Liver (tissue), 9 donors: ENCODE data around the gene ANKRD42. TPM values are rescaled to one million over a fixed set of nuclear protein-coding genes. Genes with fewer than 3 reads are reported as not detected.

Source experiments
- DNase-seq: peaks from one replicate; pipeline ENCODE4 v3.0.0-alpha.2; 2017; ENCODE audit warnings: low spot score
- H3K27ac ChIP-seq, 2 donors: one replicate each; pipeline ENCODE4 v1.7.0; 2013; ENCODE audit warnings: inconsistent platforms in 2 of 2, low read length in 2 of 2, control low read depth in 1 of 2, low read depth in 1 of 2, mild to moderate bottlenecking in 1 of 2
- H3K27me3 ChIP-seq, 4 donors: one replicate each; pipeline versions ENCODE4 v1.6.1 to v1.7.0; 2013; ENCODE audit warnings: low read length in 3 of 4, inconsistent platforms in 1 of 4, mild to moderate bottlenecking in 1 of 4, moderate library complexity in 1 of 4; ENCODE audit not compliant: control insufficient read depth in 4 of 4, insufficient read depth in 4 of 4
- H3K36me3 ChIP-seq, 4 donors: one replicate each; pipeline versions ENCODE4 v1.6.1 to v1.7.0; 2013; ENCODE audit warnings: low read length in 3 of 4, mild to moderate bottlenecking in 3 of 4, low read depth in 1 of 4, moderate library complexity in 1 of 4; ENCODE audit not compliant: control insufficient read depth in 4 of 4, insufficient read depth in 3 of 4
- H3K4me1 ChIP-seq, 4 donors: one replicate each; pipeline versions ENCODE4 v1.6.1 to v1.7.0; 2013; ENCODE audit warnings: low read length in 3 of 4, mild to moderate bottlenecking in 3 of 4, moderate library complexity in 1 of 4; ENCODE audit not compliant: control insufficient read depth in 4 of 4, insufficient read depth in 4 of 4
- H3K4me3 ChIP-seq, 3 donors: one replicate each; pipeline versions ENCODE4 v1.6.1 to v1.7.0; 2013; ENCODE audit warnings: low read length in 3 of 3, control low read depth in 1 of 3, low read depth in 1 of 3, mild to moderate bottlenecking in 1 of 3
- H3K9ac ChIP-seq, 2 donors: one replicate each; pipeline ENCODE4 v1.7.0; 2013; ENCODE audit warnings: low read length in 2 of 2, mild to moderate bottlenecking in 2 of 2, moderate library complexity in 2 of 2, control low read depth in 1 of 2, low read depth in 1 of 2
- H3K9me3 ChIP-seq, 4 donors: one replicate each; pipeline versions ENCODE4 v1.6.1 to v1.7.0; 2013; ENCODE audit warnings: low read length in 3 of 4; ENCODE audit not compliant: control insufficient read depth in 4 of 4
- EGR1 ChIP-seq, 2 donors: IDR thresholded peaks; 2 replicates each; pipeline ENCODE4 v1.6.1; 2016 to 2018; ENCODE audit warnings: antibody characterized with exemption in 2 of 2, low read depth in 2 of 2
- FOXA1 ChIP-seq: IDR thresholded peaks from 2 replicates; pipeline ENCODE4 v1.6.1; 2016; ENCODE audit warnings: antibody characterized with exemption
- FOXA2 ChIP-seq: IDR thresholded peaks from 2 replicates; pipeline ENCODE4 v1.6.1; 2016; ENCODE audit warnings: antibody characterized with exemption
- GABPA ChIP-seq, 2 donors: IDR thresholded peaks in 1 of 2; conservative IDR thresholded peaks in 1 of 2; 2 replicates each; pipeline ENCODE4 v1.6.1; 2016; ENCODE audit warnings: antibody characterized with exemption in 2 of 2, mild to moderate bottlenecking in 1 of 2, moderate library complexity in 1 of 2
- HNF4A ChIP-seq, 2 donors: conservative IDR thresholded peaks; 2 replicates each; pipeline ENCODE4 v1.6.1; 2016; ENCODE audit warnings: antibody characterized with exemption in 2 of 2, mild to moderate bottlenecking in 2 of 2
- HNF4G ChIP-seq: IDR thresholded peaks from 2 replicates; pipeline ENCODE4 v1.6.1; 2016; ENCODE audit warnings: antibody characterized with exemption
- JUND ChIP-seq, 2 donors: IDR thresholded peaks; 2 replicates each; pipeline ENCODE4 v1.6.1; 2016; ENCODE audit warnings: antibody characterized with exemption in 2 of 2
- NR2F2 ChIP-seq: IDR thresholded peaks from 2 replicates; pipeline ENCODE4 v1.6.1; 2016; ENCODE audit warnings: antibody characterized with exemption
- RAD21 ChIP-seq, 2 donors: IDR thresholded peaks; 2 replicates each; pipeline ENCODE4 v1.6.1; 2016; ENCODE audit warnings: antibody characterized with exemption in 2 of 2, mild to moderate bottlenecking in 2 of 2
- RXRA ChIP-seq, 2 donors: IDR thresholded peaks; 2 replicates each; pipeline ENCODE4 v1.6.1; 2017 to 2018; ENCODE audit warnings: antibody characterized with exemption in 2 of 2, mild to moderate bottlenecking in 1 of 2
- SP1 ChIP-seq: IDR thresholded peaks from 2 replicates; pipeline ENCODE4 v1.6.1; 2018; ENCODE audit warnings: antibody characterized with exemption, mild to moderate bottlenecking
- TAF1 ChIP-seq: conservative IDR thresholded peaks from 2 replicates; pipeline ENCODE4 v1.6.1; 2016; ENCODE audit warnings: antibody characterized with exemption, mild to moderate bottlenecking
- YY1 ChIP-seq: IDR thresholded peaks from 2 replicates; pipeline ENCODE4 v1.6.1; 2016; ENCODE audit warnings: antibody characterized with exemption, mild to moderate bottlenecking
- WGBS: extraction: QIAGEN DNeasy Blood & Tissue Kit; methylation state at CpG from one replicate; pipeline ENCODE4 v1.1.7; 2013; 5-methylcytosine and 5-hydroxymethylcytosine counted together
- polyA plus RNA-seq, 2 donors: library from polyadenylated mRNA; stranded (reverse) in 1 of 2; unstranded in 1 of 2; fragments of 200-250 nt in 1 of 2; fragments of >200 nt in 1 of 2; fragmentation: Nextera tagmentation in 1 of 2; extraction: Ambion mirVana in 1 of 2; gene quantifications; one replicate each; pipeline versions ENCODE4 v1.2.1 to v1.2.3, GENCODE V29; 2013 to 2015
- total RNA-seq, 2 donors: library from RNA; depleted of rRNA; stranded (reverse); fragments of >200 nt; gene quantifications; one replicate each; pipeline ENCODE4 v1.2.3, GENCODE V29; 2014
- TF ChIP-seq, protein P1 (sequence below): IDR thresholded peaks from 2 replicates; pipeline ENCODE4 v1.6.1; 2016; ENCODE audit warnings: antibody characterized with exemption
- TF ChIP-seq, protein P2 (sequence below): fragments of 150-350 bp; IDR thresholded peaks from 2 replicates; pipeline ENCODE4 v1.5.1; 2017; ENCODE audit warnings: improper control_type of control experiment, low read depth, low read length; ENCODE audit not compliant: missing input control
- TF ChIP-seq, protein P3 (sequence below): IDR thresholded peaks from 2 replicates; pipeline ENCODE4 v1.6.1; 2016; ENCODE audit warnings: antibody characterized with exemption
- TF ChIP-seq, protein P4 (sequence below): IDR thresholded peaks from 2 replicates; pipeline ENCODE4 v1.6.1; 2016; ENCODE audit warnings: antibody characterized with exemption
- TF ChIP-seq, protein P5 (sequence below): IDR thresholded peaks from 2 replicates; pipeline ENCODE4 v1.6.1; 2016; ENCODE audit warnings: antibody characterized with exemption, mild to moderate bottlenecking
- donor health status: healthy.
- donor health status: healthy.
- donor health status: healthy.
- donor health status: healthy.
- donor health status: healthy.

ANKRD42 gene
- total and polyA plus RNA-seq, 4 donors, result 2.0 to 4.9 (median 2.4) TPM

DNA sequence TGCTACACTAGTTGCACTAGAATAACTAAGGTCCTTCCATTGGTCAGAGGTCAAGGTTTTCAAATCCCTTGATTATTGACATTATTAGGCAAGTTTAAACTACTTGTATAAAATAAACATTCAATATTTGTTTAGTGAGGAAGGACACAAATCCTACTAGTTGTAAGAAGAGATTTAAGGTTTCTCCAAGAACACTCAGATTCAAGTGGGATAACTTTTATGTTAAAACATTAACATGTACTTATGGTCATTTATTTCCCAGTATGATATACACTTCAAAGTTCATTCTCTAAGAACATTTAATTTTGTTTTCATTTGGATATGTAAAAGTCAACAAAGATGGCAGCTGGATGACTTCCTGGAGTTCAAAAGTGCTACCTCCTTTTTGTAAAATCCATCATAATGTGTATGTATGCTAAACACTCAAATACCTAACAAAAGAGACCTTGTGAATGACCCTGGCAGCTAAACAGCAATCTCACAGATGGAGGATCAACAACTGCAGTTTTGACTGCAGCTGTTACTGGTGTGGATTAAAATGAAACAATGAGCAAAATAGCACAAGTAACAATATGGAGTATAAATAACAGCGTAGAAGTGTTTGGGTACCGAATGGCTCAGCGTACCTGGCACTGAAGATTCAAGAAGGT, 91.1 kb downstream of the ANKRD42 start (continued):
- TF ChIP-seq RXRA (IDR thresholded peaks at IDR 0.05) (peak; percentile 25 to 31), FOXA1 (no peak), JUND (IDR thresholded peaks at IDR 0.05) (peak in 1 of 2 donors; percentile 42)
- TF ChIP-seq, protein P1, sequence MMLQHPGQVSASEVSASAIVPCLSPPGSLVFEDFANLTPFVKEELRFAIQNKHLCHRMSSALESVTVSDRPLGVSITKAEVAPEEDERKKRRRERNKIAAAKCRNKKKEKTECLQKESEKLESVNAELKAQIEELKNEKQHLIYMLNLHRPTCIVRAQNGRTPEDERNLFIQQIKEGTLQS, result no peak

DNA sequence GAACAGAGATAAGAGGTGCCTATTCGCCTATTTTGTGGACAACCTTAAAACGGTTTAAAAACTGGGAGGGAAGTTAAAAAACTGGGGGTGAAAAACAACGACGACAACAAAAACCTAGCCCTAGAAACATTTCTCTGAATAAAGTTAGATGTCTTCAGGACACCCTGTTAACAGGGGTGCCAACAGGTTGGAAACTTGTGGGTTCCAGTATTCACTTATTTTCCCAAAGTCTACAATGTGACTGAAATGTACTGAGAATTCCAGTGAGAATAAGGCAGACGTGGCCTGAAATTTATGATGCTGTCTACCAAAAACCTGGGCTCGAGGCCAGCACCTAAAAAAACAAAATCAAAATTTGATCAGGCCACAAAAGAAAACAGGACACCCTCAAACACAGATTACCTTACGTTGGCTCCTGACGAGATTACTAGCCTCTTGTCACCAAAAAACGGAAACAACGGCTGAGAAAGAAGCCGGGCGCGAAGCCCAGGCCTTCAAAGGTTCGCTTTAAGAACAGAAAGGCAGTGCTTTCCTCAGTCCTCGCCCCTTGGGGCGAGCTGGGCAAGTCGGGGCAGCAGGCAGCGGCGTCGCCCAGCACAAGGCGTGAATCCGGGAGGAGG, 91.7 kb downstream of the ANKRD42 start:
- H3K4me3 ChIP-seq, result peak overlapping the region; percentile 83 to 94 (median 94)
- no peaks in the 10 kb centered on the region for H3K36me3 ChIP-seq
- H3K27ac ChIP-seq, result peak overlapping the region; percentile 98 to 99
- DNase-seq, result no peak
- no peaks in the 10 kb centered on the region for H3K27me3 ChIP-seq
- WGBS, result 1% methylated on average over 22 of the region's 22 CpGs
- peak overlapping the region; percentile 71 to 91 for H3K9ac ChIP-seq
- H3K9me3 ChIP-seq, result no peaks in the 10 kb centered on the region
- TF ChIP-seq HNF4A (conservative IDR thresholded peaks at IDR 0.05) (no peak), GABPA (IDR thresholded peaks at IDR 0.05 in 1 of 2, conservative IDR thresholded peaks at IDR 0.05 in 1 of 2) (no peak), FOXA1 (no peak), HNF4G (no peak), EGR1 (IDR thresholded peaks at IDR 0.05; ENCODE audit: low read depth in 2 of 2) (no peak), SP1 (no peak), YY1 (no peak), RAD21 (IDR thresholded peaks at IDR 0.05) (no peak), JUND (IDR thresholded peaks at IDR 0.05) (no peak), RXRA (IDR thresholded peaks at IDR 0.05) (no peak), TAF1 (no peak), NR2F2 (no peak), FOXA2 (no peak)
- TF ChIP-seq, protein P2, sequence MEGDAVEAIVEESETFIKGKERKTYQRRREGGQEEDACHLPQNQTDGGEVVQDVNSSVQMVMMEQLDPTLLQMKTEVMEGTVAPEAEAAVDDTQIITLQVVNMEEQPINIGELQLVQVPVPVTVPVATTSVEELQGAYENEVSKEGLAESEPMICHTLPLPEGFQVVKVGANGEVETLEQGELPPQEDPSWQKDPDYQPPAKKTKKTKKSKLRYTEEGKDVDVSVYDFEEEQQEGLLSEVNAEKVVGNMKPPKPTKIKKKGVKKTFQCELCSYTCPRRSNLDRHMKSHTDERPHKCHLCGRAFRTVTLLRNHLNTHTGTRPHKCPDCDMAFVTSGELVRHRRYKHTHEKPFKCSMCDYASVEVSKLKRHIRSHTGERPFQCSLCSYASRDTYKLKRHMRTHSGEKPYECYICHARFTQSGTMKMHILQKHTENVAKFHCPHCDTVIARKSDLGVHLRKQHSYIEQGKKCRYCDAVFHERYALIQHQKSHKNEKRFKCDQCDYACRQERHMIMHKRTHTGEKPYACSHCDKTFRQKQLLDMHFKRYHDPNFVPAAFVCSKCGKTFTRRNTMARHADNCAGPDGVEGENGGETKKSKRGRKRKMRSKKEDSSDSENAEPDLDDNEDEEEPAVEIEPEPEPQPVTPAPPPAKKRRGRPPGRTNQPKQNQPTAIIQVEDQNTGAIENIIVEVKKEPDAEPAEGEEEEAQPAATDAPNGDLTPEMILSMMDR, result no peak
- TF ChIP-seq, protein P3, sequence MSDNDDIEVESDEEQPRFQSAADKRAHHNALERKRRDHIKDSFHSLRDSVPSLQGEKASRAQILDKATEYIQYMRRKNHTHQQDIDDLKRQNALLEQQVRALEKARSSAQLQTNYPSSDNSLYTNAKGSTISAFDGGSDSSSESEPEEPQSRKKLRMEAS, result no peak
- TF ChIP-seq, protein P4, sequence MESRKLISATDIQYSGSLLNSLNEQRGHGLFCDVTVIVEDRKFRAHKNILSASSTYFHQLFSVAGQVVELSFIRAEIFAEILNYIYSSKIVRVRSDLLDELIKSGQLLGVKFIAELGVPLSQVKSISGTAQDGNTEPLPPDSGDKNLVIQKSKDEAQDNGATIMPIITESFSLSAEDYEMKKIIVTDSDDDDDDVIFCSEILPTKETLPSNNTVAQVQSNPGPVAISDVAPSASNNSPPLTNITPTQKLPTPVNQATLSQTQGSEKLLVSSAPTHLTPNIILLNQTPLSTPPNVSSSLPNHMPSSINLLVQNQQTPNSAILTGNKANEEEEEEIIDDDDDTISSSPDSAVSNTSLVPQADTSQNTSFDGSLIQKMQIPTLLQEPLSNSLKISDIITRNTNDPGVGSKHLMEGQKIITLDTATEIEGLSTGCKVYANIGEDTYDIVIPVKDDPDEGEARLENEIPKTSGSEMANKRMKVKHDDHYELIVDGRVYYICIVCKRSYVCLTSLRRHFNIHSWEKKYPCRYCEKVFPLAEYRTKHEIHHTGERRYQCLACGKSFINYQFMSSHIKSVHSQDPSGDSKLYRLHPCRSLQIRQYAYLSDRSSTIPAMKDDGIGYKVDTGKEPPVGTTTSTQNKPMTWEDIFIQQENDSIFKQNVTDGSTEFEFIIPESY, result no peak
- TF ChIP-seq, protein P5, sequence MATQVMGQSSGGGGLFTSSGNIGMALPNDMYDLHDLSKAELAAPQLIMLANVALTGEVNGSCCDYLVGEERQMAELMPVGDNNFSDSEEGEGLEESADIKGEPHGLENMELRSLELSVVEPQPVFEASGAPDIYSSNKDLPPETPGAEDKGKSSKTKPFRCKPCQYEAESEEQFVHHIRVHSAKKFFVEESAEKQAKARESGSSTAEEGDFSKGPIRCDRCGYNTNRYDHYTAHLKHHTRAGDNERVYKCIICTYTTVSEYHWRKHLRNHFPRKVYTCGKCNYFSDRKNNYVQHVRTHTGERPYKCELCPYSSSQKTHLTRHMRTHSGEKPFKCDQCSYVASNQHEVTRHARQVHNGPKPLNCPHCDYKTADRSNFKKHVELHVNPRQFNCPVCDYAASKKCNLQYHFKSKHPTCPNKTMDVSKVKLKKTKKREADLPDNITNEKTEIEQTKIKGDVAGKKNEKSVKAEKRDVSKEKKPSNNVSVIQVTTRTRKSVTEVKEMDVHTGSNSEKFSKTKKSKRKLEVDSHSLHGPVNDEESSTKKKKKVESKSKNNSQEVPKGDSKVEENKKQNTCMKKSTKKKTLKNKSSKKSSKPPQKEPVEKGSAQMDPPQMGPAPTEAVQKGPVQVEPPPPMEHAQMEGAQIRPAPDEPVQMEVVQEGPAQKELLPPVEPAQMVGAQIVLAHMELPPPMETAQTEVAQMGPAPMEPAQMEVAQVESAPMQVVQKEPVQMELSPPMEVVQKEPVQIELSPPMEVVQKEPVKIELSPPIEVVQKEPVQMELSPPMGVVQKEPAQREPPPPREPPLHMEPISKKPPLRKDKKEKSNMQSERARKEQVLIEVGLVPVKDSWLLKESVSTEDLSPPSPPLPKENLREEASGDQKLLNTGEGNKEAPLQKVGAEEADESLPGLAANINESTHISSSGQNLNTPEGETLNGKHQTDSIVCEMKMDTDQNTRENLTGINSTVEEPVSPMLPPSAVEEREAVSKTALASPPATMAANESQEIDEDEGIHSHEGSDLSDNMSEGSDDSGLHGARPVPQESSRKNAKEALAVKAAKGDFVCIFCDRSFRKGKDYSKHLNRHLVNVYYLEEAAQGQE, result no peak
- TF ChIP-seq, protein P1, result no peak
- peaks cover 9 to 50% (median 27%) of the 10 kb centered on the region in 4 donors for H3K4me1 ChIP-seq
